SKM-1 (cell line): Measurements from ENCODE around the gene RGS2.

ENCODE experiments used
- DNase-seq: peaks from one replicate; lab custom pipeline; 2025; ENCODE audit not compliant: unreplicated experiment; lab: John Stamatoyannopoulos, UW

RGS2 gene

DNA sequence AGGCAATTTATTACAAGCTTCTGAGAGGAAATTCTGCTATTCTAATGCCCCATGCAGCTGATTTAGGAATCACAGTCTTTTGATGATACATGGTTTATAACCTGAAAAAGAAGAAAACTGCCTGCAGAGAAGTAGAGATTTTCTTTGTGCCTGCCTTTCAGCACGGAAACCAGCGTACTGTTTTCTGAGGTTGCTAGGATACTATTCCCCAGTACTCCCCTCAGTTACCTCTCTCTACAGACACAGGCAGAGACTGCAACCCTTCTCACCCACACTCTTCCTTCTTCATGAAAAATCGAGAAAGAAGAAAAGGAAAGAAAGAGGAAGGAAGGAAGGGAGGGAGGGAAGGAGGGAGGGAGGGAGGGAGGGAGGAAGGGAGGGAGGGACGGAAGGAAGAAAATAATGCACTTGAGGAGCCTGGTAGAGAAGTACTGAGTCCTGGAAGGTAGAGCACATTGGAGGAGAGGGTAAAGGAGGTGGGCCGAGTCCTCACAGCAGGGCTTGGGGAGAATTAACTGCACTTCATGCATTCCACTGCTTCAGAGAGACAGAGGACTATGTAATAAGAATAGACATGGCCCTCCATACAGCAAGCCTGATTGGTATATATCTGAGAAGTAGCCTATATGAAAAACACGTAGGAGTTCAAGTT is 21.9 kb downstream of the RGS2 start:
- DNase-seq: no peak

DNA sequence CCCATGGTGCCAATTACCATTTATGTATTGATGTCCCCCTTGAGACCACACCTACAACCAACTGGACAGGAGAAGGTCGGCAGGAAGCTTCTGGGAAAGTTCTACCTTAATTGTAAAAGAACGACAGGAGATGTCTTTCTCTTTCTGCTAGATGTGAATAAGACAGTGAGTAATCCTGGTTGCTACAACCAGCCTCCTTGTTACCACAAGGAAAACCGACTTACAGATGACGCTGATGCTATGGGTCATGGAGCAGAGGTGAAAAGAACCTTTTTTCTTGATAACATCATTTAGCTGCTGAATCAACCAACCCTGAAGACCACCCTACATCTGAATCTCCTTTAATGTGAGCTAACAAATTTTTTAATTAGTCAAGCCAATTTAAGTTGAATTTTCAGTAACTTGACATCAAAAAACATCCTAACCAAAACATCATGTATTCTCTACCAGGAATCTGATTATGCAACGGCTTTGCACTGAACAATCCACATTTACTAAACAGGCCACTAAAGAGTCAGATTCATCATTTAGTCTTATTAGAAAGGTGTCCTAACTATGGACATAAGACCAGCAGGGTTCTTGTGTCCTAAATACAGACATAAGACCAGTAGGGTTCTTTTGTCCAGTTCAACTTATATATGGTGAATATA is 23.0 kb downstream of the RGS2 start:
- DNase-seq: no peak

DNA sequence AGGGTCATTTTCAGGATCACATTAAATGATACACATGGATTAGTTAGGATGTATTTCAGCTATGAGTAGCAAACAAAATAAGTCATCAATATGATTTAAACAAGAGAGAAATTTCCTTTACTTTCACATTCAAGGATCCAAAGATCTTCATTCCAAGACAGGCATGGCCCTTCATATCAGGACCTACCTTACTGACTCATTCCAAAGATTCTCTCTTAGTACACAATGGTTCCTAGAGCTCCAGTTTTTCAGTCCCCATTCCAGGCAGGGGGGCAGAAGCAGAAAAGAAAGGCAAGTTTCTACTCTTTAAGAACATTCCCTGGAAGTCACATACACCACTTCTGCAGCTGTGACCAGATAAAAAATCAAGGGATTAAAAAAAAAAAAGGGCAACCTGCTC is 23.7 kb downstream of the RGS2 start:
- no peak for DNase-seq

DNA sequence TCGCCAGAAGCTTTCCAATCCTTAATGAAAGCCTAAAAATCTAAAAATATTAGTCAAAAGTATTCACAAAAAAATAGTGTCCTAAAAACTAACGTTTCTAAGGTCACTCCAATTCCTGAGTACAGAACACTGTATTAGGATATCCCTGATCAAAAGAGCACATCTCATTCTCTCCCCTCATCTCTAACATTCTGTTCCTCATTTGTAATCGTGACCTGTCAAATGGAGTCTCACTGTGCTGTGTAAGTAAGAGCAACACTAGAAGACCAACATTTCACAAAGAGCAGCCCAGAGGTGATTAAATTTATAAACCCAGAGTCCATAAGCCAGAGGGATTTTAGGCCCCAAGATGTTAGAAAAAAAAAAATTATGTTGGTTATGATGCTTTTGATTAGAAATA is 26.3 kb downstream of the RGS2 start:
- no peak for DNase-seq

DNA sequence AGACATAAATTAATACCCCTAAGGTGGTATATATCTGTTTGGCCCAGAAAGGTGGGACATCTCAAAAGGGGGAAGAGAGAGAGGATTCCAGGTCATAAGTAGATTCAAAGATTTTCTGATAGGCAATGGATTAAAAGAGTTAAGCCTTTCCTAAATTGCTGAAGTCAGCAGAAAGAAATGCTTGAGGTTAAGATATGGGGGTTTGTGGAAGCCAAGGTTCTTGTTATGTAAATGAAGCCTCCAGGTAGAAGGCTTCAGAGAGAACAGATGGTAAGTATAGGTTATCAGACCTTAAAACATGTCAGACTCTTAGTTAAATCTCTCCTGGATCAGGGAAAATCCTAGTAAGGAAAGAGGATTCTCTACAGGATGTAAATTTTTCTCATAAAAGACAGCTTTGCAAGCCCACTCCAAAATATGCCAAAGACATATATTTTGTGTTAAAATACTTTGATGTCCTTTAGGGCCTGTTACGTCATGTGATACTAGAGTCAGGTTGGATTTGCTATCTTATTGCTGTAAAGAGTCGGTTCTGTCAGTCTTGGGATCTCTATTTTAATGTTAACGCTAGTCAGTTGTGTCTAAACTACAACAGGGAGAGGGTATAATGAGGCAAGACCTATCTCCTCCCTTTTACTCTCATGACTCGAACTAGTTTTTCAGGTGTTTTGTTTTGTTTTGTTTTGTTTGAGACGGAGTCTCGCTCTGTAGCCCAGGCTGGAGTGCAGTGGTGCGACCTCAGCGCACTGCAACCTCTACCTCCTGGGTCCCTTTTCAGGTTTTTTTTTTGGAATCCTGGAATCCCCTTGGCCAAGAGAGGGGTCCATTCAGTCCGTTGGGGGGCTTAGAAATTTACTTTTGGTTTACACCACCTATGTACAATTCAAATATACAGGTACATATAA is 30.6 kb downstream of the RGS2 start:
- DNase-seq: no peak

DNA sequence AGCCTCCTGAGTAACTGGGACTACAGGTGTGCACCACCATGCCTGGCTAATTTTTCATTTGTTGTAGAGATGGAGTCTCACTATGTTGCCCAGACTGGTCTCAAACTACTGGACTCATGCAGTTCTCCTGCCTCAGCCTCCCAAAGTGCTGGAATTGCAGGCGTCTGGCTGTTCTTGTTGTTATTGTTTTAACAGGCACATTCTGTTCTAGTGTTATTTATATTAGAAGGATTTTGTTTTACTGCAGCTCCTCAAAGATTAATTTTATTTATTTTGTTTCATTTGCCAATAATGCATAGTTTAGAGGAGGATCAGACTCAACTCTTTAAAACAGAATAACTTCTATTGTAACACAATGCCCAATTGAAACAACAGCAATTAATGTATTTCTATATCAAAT is 35.5 kb downstream of the RGS2 start:
- DNase-seq: no peak

DNA sequence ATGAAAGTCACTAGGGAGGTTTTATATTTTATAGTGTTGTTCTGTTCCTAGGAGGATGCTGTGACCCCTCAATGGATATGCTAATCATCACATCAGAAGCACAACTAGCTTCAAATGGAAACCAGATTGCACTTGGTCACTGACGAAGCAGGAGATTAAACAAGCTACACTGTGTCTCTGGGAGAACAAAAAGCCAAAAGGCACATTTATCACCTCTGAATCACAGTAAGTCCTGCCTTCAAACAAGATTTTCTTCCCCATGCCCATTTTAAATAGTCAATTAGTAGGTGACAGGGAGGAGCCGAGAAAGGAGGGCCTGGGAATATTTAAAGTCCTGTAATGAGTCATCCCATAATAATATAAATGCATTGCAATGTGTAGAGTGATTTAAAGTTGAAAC is 38.1 kb downstream of the RGS2 start:
- no peak for DNase-seq

DNA sequence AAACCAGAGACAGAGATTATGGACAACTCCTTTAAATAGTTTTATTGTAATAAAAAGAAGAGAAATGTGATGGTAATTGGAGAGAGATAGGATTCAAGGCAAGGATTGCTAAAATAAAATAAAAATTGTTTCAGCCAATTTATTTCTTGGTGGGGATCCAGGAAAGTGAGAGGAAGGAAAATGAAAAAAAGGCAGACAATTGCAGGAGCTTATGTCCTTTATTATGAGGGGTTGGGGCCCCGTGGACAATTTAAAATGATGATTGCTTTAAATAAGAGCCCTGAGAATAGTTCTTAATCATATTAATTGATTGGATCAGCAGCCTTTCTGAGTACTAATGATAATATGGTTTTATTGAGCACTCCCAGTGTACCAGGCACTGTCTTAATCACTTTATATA is 40.2 kb downstream of the RGS2 start:
- no peak for DNase-seq

DNA sequence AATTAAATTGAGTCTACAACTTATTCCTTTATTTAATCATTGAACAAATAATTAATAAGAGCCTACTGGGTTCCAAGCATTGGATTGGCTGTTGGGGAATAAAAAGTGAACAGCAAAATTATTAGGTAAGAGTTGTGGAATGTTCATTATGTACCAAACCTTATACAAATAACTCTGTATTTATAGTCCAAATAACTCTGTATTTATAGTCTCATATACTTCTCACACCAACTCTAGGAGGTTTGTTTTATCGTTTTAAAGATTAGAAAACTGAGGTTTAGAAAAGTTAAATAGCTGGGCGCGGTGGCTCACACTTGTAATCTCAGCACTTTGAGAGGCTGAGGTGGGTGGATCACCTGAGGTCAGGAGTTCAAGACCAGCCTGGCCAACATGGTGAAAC is 40.6 kb downstream of the RGS2 start:
- no peak for DNase-seq

DNA sequence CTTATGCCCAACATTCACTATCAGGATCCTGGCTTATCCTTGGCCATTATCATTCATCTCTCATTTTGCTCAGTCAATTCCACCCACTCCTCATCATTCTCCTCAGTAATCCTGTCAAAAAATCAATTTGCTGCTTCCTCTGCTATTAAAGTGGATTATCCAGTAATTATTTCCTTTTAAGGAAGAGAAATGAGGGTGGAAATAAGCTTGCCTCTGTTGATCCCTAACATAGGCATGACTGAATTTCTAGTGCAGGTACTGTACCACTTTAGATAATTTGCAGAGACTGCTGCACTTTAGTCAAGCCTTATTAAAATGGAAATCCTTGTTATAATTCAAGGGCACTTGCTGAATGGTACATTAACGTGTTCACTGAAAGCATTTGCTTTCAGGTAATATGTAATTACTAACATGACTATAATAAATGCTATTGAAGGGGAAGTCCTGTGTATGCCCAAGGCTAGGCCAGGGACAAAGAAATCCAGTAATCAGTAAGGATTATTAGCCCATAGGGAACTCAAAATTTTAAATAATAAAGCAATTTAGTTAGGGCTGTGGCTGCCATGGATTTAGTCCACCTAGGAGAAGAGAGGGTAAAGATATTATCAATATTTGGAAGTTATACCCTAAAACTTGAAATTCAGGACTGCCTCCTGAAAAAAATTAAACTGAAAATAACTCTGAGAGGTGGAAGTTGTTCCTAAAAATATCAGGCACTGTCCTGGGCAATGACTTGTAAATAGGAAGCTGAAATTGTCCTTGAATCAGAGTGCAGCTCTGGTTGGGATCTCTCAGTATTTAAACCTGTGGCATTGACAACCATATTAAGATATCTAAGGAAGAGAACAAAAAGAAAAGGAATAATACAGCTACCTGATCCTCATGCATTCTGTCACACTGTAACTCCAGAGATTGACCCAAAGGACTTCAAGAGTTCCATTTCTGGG is 43.4 kb downstream of the RGS2 start:
- no peak for DNase-seq

DNA sequence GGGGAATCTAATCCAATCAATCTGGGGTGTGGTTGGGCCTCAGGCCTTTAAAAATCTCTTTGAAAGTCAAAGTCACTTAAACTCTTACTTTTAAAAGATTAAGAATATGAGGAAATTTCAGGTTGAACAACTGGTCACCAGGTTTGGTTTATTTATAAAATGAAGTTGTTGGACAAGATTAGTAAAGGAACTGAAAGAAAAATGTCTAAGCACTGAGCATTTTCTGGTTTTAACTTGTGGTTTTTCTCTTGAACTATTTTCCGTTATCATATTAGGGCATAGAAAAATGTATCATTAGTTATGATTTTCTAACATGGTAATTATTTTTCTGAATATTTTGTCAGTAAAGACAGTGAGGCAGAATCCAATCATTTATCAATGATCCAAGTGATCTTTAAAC is 49.6 kb downstream of the RGS2 start:
- no peak for DNase-seq

DNA sequence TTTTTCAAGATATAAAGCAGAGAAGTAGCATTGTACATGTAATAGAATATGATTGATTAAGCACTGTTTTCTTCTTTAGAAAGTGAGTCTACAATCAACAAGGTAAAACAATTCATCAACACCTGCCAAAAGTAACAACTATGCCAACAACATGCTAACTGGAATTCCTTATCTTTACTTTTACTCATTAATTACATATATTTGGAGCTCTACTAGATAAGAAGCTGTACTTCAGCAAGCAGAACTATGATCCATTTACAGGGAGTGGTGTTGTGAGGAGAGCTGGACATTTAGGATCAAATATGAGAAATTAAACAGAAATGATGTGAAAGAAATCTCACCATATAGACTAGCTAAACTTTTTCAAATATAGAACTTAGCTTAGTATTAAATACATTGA is 51.0 kb downstream of the RGS2 start:
- DNase-seq: no peak

DNA sequence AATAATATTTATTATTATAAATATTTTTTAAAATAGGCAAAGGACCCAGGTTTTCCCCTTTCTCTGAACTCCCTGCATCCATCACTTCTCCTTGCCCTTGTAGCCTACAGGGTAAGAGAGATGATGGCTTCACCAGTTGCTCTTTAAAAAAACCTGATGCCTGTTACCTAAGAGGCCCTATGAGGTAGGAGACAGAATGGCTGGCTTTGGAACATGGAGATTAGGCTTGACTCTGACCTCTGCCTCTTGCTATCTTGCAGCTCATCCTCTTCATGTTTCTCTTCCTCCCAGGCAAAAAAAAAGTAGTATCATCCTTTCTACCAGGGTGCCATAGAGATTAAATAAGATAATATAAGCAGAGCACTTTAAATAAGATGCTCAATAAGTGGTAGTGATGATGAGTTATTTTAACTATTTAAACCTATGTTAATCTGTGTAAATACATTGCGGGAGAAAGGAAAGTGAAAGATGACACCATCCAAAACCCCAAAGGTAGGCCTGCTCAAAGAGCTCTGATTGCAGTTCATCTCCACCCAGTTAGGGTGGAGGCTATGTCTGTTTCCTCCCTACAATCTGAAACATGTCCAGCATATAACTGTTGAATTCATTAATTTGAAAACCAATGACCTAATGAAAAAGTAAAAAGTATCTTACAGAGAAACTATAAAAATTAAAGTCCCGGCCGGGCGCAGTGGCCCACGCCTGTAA is 51.8 kb downstream of the RGS2 start:
- no peak for DNase-seq

DNA sequence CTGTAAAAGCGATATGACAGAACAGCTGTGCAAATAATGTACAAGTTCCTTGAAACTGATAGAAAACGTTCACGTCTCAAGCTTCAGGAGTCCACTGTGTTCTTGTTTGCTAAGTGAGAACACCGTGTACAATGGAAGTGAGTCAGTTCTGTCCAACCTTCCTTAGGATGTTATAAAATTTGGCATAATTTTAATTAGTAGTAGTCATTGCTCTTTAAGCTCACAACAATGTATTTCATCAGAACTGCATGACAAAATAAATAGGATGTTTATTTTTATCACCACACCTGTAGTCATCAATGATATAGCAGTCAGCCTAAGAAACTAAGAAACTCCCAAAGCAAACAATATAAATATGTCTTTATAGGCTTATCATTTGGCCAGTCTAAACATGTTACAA is 53.0 kb downstream of the RGS2 start:
- DNase-seq: no peak
